GM12878 (cell line): Measurements from ENCODE around the gene MYH10. TPM values are rescaled to one million over a fixed set of nuclear protein-coding genes. Genes with fewer than 3 reads are reported as not detected.

Experiments used
- ATAC-seq: fragments of 200-7000 bp; cut with Tn5 transposase; 3 replicates; pipeline ENCODE4 v1.9.1; 2020; ENCODE audit warnings: mild to moderate bottlenecking, moderate library complexity
- BruUV-seq: library from RNA; stranded (reverse); fragments of 400-500 nt; replicated peaks from 2 replicates; lab custom pipeline; 2021; lab: Mats Ljungman, UMichigan
- CTCF ChIA-PET: fragments of 300-600 bp; sonication (Branson Sonifier 250); formaldehyde crosslinking; extraction: SDS; loops from one replicate; lab custom pipeline; 2021; ENCODE audit warnings: inconsistent platforms; lab: Yijun Ruan, JAX
- POLR2A ChIA-PET: fragments of 350-600 bp; formaldehyde crosslinking; extraction: SDS; loops from one replicate; lab custom pipeline; 2021; ENCODE audit warnings: inconsistent platforms; lab: Charles Lee
- RAD21 ChIA-PET: fragments of 300-600 bp; sonication (Branson Sonifier 250); formaldehyde crosslinking; loops from one replicate; lab custom pipeline; 2023; ENCODE audit warnings: antibody characterized with exemption; ENCODE audit not compliant: unreplicated experiment; lab: Charles Lee
- SMC1A ChIA-PET: fragments of 300-600 bp; sonication (Branson Sonifier 250); formaldehyde crosslinking; loops from one replicate; lab custom pipeline; 2023; ENCODE audit not compliant: unreplicated experiment, uncharacterized antibody; lab: Charles Lee
- DNase-seq: peaks from one replicate; pipeline ENCODE4 v3.0.0-alpha.2; 2011; ENCODE audit warnings: low read depth, low spot score
- FAIRE-seq: peaks from 3 replicates; lab custom pipeline; 2011; peaks lifted over from hg19 to GRCh38; lab: Jason Lieb, UNC
- H2AFZ ChIP-seq: 2 replicates; pipeline ENCODE4 v1.6.0; 2011; ENCODE audit warnings: low read depth, low read length, control low read depth; ENCODE audit not compliant: control insufficient read depth
- H3K27ac ChIP-seq: 2 replicates; pipeline ENCODE4 v1.5.1; 2011; ENCODE audit warnings: control low read depth; ENCODE audit not compliant: control insufficient read depth, insufficient read depth
- H3K27me3 ChIP-seq, 2 experiments: replicated peaks in 1 of 2; 2 replicates each; pipeline versions ENCODE4 v1.6.0 to v1.6.1; 2011; ENCODE audit warnings: low read length in 1 of 2; ENCODE audit not compliant: control insufficient read depth in 2 of 2, insufficient read depth in 2 of 2
- H3K36me3 ChIP-seq, 2 experiments: 2 replicates each; pipeline ENCODE4 v1.5.1; 2011; ENCODE audit warnings: low read length in 1 of 2; ENCODE audit not compliant: control insufficient read depth in 2 of 2, insufficient read depth in 2 of 2
- H3K4me1 ChIP-seq: 2 replicates; pipeline ENCODE4 v1.6.1; 2011; ENCODE audit warnings: mild to moderate bottlenecking, low read length, moderate library complexity, mixed read lengths; ENCODE audit not compliant: control insufficient read depth, insufficient read depth
- H3K4me2 ChIP-seq: 2 replicates; pipeline ENCODE4 v1.6.0; 2011; ENCODE audit warnings: control low read depth; ENCODE audit not compliant: control insufficient read depth, insufficient read depth
- H3K4me3 ChIP-seq: fragments of 200-600 bp; sonication (generic); 2 replicates; pipeline ENCODE4 v1.5.1; 2016
- H3K79me2 ChIP-seq: 2 replicates; pipeline ENCODE4 v1.6.0; 2011; ENCODE audit warnings: low read length; ENCODE audit not compliant: control insufficient read depth, insufficient read depth
- H3K9ac ChIP-seq: 2 replicates; pipeline ENCODE4 v1.8.0; 2011; ENCODE audit warnings: low read length, control low read depth, mixed read lengths; ENCODE audit not compliant: control insufficient read depth, insufficient read depth
- H3K9me3 ChIP-seq: replicated peaks from 3 replicates; pipeline ENCODE4 v1.5.1; 2011; ENCODE audit warnings: mild to moderate bottlenecking, low read length; ENCODE audit not compliant: control insufficient read depth, insufficient read depth
- H4K20me1 ChIP-seq: 2 replicates; pipeline ENCODE4 v1.6.0; 2011; ENCODE audit not compliant: control insufficient read depth, insufficient read depth
- POLR2AphosphoS2 ChIP-seq: IDR thresholded peaks from 2 replicates; pipeline ENCODE4 v1.6.1; 2011; ENCODE audit warnings: low read depth, mild to moderate bottlenecking, low read length, improper control_type of control experiment, moderate library complexity
- RCOR1 ChIP-seq: conservative IDR thresholded peaks from 2 replicates; pipeline ENCODE4 v1.6.1; 2012; ENCODE audit warnings: low read depth, low read length, improper control_type of control experiment
- RELA ChIP-seq: fragments of 450-650 bp; IDR thresholded peaks from 2 replicates; pipeline ENCODE4 v1.8.0; 2014; ENCODE audit warnings: borderline replicate concordance; ENCODE audit not compliant: partially characterized antibody
- SP1 ChIP-seq: IDR thresholded peaks from one replicate; pipeline ENCODE4 v1.6.1; 2011; ENCODE audit warnings: low read depth, low read length
- SUZ12 ChIP-seq: fragments of 200-600 bp; sonication (generic); IDR thresholded peaks from one replicate; pipeline ENCODE4 v1.6.1; 2018; ENCODE audit warnings: antibody characterized with exemption, mild to moderate bottlenecking; ENCODE audit not compliant: unreplicated experiment
- TCF3 ChIP-seq: IDR thresholded peaks from 2 replicates; pipeline ENCODE4 v1.6.1; 2012; ENCODE audit warnings: low read depth, mild to moderate bottlenecking, low read length, borderline replicate concordance; ENCODE audit not compliant: insufficient read depth
- WGBS: methylation state at CpG from one replicate; pipeline ENCODE4 v1.1.6; 2016; ENCODE audit warnings: low lambda C conversion rate; ENCODE audit not compliant: insufficient replicate concordance, insufficient coverage; ENCODE audit errors: missing lambda C conversion rate; 5-methylcytosine and 5-hydroxymethylcytosine counted together
- in situ Hi-C: fragments of 300-500 bp; cut with MboI; formaldehyde crosslinking; loops from 9 replicates; pipeline ENCODE4 v1.14.3; 2018; ENCODE audit warnings: mixed read lengths
- intact Hi-C: fragments of 100-400 bp; cut with micrococcal nuclease; formaldehyde crosslinking; loops from one replicate; pipeline ENCODE4 v1.14.2; 2022; ENCODE audit not compliant: unreplicated experiment
- polyA plus RNA-seq, 11 experiments: library from polyadenylated mRNA; depleted of rRNA in 4 of 11; unstranded in 6 of 11; stranded (reverse) in 5 of 11; fragments of >200 nt; fragmentation: Nextera tagmentation in 4 of 11; fragmentation: Illumina TruSeq in 1 of 11; extraction: Ambion mirVana in 4 of 11; extraction: Trizol in 1 of 11; gene quantifications; 1 replicate in 1 of 11; 2 replicates in 10 of 11; pipeline versions ENCODE4 v1.2.1 to v1.2.3, GENCODE V29; 2011 to 2016; ENCODE audit warnings: inconsistent platforms in 2 of 11, missing spikeins in 2 of 11, low read depth in 1 of 11
- total RNA-seq, 4 experiments: library from RNA; depleted of rRNA in 3 of 4; stranded (reverse); fragments of >200 nt in 3 of 4; fragmentation: Illumina TruSeq in 1 of 4; extraction: Trizol in 1 of 4; gene quantifications; 2 replicates each; pipeline versions ENCODE4 v1.2.1 to v1.2.3, GENCODE V29; 2013 to 2021
- TF ChIP-seq, protein P1 (sequence below): fragments of 450-650 bp; formaldehyde crosslinking; IDR thresholded peaks from 2 replicates; pipeline ENCODE4 v1.4.0; 2020; ENCODE audit warnings: mild to moderate bottlenecking, moderate library complexity
- TF ChIP-seq, protein P2 (sequence below): fragments of 450-650 bp; IDR thresholded peaks from 2 replicates; pipeline ENCODE4 v1.6.1; 2016; ENCODE audit warnings: mild to moderate bottlenecking

The MYH10 gene
- total and polyA plus RNA-seq, 10 of the 15 experiments (the other 5 are each of a cell fraction or from before 2014, with no cell fraction given) = 0.33 to 7.1 (median 1.0) TPM

DNA sequence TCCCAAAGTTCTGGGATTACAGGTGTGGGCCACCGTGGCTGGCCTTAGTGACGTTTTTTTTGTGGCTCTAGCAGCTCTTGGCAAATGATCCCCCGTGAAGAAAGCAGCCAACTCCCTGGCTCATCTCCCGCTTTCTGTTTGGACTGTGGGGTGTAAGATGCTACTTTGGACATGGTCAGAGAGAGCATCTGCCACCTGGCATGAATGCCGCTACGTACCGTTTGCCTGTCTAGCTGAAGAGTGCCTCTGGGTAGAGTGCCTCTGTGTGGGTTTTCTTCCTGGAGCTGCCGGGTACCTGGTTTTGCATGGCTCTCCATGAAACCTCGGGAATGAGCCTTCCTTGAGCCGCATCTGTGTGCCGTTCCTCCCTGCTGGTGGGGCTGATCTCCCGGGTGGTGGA, 160.6 kb downstream of the MYH10 start:
- TF ChIP-seq TCF3 = no peak
- TF ChIP-seq POLR2AphosphoS2 = no peak
- TF ChIP-seq, protein P1, sequence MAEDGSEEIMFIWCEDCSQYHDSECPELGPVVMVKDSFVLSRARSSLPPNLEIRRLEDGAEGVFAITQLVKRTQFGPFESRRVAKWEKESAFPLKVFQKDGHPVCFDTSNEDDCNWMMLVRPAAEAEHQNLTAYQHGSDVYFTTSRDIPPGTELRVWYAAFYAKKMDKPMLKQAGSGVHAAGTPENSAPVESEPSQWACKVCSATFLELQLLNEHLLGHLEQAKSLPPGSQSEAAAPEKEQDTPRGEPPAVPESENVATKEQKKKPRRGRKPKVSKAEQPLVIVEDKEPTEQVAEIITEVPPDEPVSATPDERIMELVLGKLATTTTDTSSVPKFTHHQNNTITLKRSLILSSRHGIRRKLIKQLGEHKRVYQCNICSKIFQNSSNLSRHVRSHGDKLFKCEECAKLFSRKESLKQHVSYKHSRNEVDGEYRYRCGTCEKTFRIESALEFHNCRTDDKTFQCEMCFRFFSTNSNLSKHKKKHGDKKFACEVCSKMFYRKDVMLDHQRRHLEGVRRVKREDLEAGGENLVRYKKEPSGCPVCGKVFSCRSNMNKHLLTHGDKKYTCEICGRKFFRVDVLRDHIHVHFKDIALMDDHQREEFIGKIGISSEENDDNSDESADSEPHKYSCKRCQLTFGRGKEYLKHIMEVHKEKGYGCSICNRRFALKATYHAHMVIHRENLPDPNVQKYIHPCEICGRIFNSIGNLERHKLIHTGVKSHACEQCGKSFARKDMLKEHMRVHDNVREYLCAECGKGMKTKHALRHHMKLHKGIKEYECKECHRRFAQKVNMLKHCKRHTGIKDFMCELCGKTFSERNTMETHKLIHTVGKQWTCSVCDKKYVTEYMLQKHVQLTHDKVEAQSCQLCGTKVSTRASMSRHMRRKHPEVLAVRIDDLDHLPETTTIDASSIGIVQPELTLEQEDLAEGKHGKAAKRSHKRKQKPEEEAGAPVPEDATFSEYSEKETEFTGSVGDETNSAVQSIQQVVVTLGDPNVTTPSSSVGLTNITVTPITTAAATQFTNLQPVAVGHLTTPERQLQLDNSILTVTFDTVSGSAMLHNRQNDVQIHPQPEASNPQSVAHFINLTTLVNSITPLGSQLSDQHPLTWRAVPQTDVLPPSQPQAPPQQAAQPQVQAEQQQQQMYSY (CRISPR knock-in tag) = no peak
- no peak for TF ChIP-seq SP1
- no peak for TF ChIP-seq RCOR1
- no peak for TF ChIP-seq SUZ12
- TF ChIP-seq RELA = no peak
- TF ChIP-seq, protein P2, sequence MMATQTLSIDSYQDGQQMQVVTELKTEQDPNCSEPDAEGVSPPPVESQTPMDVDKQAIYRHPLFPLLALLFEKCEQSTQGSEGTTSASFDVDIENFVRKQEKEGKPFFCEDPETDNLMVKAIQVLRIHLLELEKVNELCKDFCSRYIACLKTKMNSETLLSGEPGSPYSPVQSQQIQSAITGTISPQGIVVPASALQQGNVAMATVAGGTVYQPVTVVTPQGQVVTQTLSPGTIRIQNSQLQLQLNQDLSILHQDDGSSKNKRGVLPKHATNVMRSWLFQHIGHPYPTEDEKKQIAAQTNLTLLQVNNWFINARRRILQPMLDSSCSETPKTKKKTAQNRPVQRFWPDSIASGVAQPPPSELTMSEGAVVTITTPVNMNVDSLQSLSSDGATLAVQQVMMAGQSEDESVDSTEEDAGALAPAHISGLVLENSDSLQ = no peak
- TF ChIP-seq, all 136 proteins: peak for 0
- Histone ChIP-seq H3K9ac (no peak overlapping the region), H3K27ac (no peak overlapping the region), H3K27me3 (no peaks in the 10 kb centered on the region), H3K4me2 (no peak overlapping the region), H3K79me2 (no peaks in the 10 kb centered on the region), H2AFZ (no peak overlapping the region), H3K4me3 (no peak overlapping the region), H4K20me1 (no peaks in the 10 kb centered on the region), H3K4me1 (no peaks in the 10 kb centered on the region), H3K9me3 (no peaks in the 10 kb centered on the region), H3K36me3 (peaks cover 12 to 30% of the 10 kb centered on the region in 2 experiments; a peak in 3 of 4 replicates)
- intact Hi-C loops (no loop called here), in situ Hi-C loops (no loop called here)
- no peak for FAIRE-seq
- DNase-seq = no peak
- ChIA-PET POLR2A (interaction anchor here (0.7 kb wide), 1 partner anchor 242 kb away, joined by 3 read pairs; no protein-coding TSS in a partner anchor), SMC1A (no interaction called here), CTCF (no interaction called here), RAD21 (no interaction called here)
- no peak for ATAC-seq
- 93% methylated on average over 12 of the region's 12 CpGs for WGBS
- no TSS peak for BruUV-seq
